Ishikawa (cell line): ENCODE data around the gene NEURL1.

Experiments used
- CEBPB ChIP-seq: IDR thresholded peaks from 2 replicates; pipeline ENCODE4 v1.6.1; 2012
- CREB1 ChIP-seq: IDR thresholded peaks from 2 replicates; pipeline ENCODE4 v1.6.1; 2012; ENCODE audit warnings: low read depth
- EGR1 ChIP-seq: IDR thresholded peaks from 2 replicates; pipeline ENCODE4 v1.6.1; 2012
- EP300 ChIP-seq: IDR thresholded peaks from 2 replicates; pipeline ENCODE4 v1.6.1; 2012; ENCODE audit warnings: borderline replicate concordance
- FOXM1 ChIP-seq: IDR thresholded peaks from 2 replicates; pipeline ENCODE4 v1.6.1; 2012; ENCODE audit warnings: low read depth, borderline replicate concordance
- MAX ChIP-seq: IDR thresholded peaks from 2 replicates; pipeline ENCODE4 v1.6.1; 2012
- NFIC ChIP-seq: IDR thresholded peaks from 2 replicates; pipeline ENCODE4 v1.6.1; 2012
- RAD21 ChIP-seq: IDR thresholded peaks from 2 replicates; pipeline ENCODE4 v1.6.1; 2012; ENCODE audit warnings: low read depth
- REST ChIP-seq: IDR thresholded peaks from 2 replicates; pipeline ENCODE4 v1.6.1; 2012; ENCODE audit warnings: low read depth, mild to moderate bottlenecking
- TAF1 ChIP-seq: IDR thresholded peaks from 2 replicates; pipeline ENCODE4 v1.6.1; 2012; ENCODE audit warnings: low read depth, mild to moderate bottlenecking
- TCF12 ChIP-seq: IDR thresholded peaks from 2 replicates; pipeline ENCODE4 v1.6.1; 2012; ENCODE audit warnings: low read depth
- TEAD4 ChIP-seq: IDR thresholded peaks from 2 replicates; pipeline ENCODE4 v1.6.1; 2012
- USF1 ChIP-seq: IDR thresholded peaks from 2 replicates; pipeline ENCODE4 v1.6.1; 2012
- YY1 ChIP-seq: IDR thresholded peaks from 2 replicates; pipeline ENCODE4 v1.6.1; 2012; ENCODE audit warnings: low read depth
- ZBTB7A ChIP-seq: IDR thresholded peaks from 2 replicates; pipeline ENCODE4 v1.6.1; 2012; ENCODE audit warnings: low read depth

NEURL1 gene

GRCh38 chr10:103603382-103603781 lies 109.9 kb downstream of the NEURL1 start:
- TF ChIP-seq TEAD4 (no peak), EGR1 (no peak), RAD21 (no peak), FOXM1 (no peak), YY1 (no peak), CEBPB (no peak), NFIC (no peak), MAX (no peak), TCF12 (no peak)

- TF ChIP-seq TCF12 (no peak), NFIC (peak; percentile 16; the same call in 1 of the 2 replicates), TEAD4 (peak; percentile 61), RAD21 (peak; percentile 82)
Observed at GRCh38 chr10:103605359-103606096, 112.0 kb downstream of the NEURL1 start.

- TF ChIP-seq NFIC (no peak), CREB1 (no peak), CEBPB (no peak), YY1 (no peak), REST (no peak), TEAD4 (no peak), TCF12 (no peak), USF1 (no peak), FOXM1 (no peak), EP300 (no peak), TAF1 (no peak), MAX (no peak), EGR1 (no peak), ZBTB7A (no peak), RAD21 (no peak)
Observed at GRCh38 chr10:103609231-103610082, 116.0 kb downstream of the NEURL1 start.

- TF ChIP-seq USF1 (no peak), TCF12 (no peak), RAD21 (no peak), TAF1 (no peak), YY1 (no peak), TEAD4 (no peak), CEBPB (no peak), FOXM1 (no peak), NFIC (no peak), EP300 (no peak)
Observed at GRCh38 chr10:103610083-103610472, 116.6 kb downstream of the NEURL1 start.

GRCh38 chr10:103610921-103611511 lies 117.5 kb downstream of the NEURL1 start:
- TF ChIP-seq TAF1 (no peak), CREB1 (no peak), EP300 (no peak), EGR1 (no peak), ZBTB7A (no peak), REST (no peak), MAX (no peak), TEAD4 (no peak), RAD21 (no peak), CEBPB (no peak), NFIC (no peak), FOXM1 (no peak)
